ENCODE data around the gene PDSS2. TPM values are rescaled to one million over a fixed set of nuclear protein-coding genes. Genes with fewer than 3 reads are reported as not detected.

PDSS2 gene
- polyA plus RNA-seq, 3 donors, result 10.1 to 13.9 (median 13.3) TPM

- H3K9me3 Mint-ChIP-seq, result no peaks in the 10 kb centered on the region
- H3K9ac ChIP-seq (ENCODE audit: insufficient read depth, low read length, poor library complexity, severe bottlenecking), result no peak overlapping the region
- H3K9me3 ChIP-seq (replicated peaks in 1 of 2; ENCODE audit: control insufficient read depth in 1 of 2, insufficient read depth in 1 of 2, low read length in 2 of 2), result no peaks in the 10 kb centered on the region
- no peak overlapping the region for H3K4me2 ChIP-seq (replicated peaks; ENCODE audit: extremely low read depth, low read length, poor library complexity, severe bottlenecking)
- no peak overlapping the region for H2AFZ ChIP-seq (ENCODE audit: insufficient read depth, low read depth, low read length, poor library complexity, severe bottlenecking)
- 92% methylated on average over 2 of the region's 4 CpGs for WGBS (ENCODE audit: insufficient coverage)
- DNase-seq, result no peak
- H3K4me1 Mint-ChIP-seq, result peaks cover 2% of the 10 kb centered on the region
- peaks cover 2% of the 10 kb centered on the region for H3K79me2 ChIP-seq (ENCODE audit: insufficient read depth, low read length)
- H3K27ac ChIP-seq (ENCODE audit: low read depth in 1 of 2, low read length in 2 of 2), result no peak overlapping the region
- peaks cover 3 to 4% of the 10 kb centered on the region in 2 donors for H3K36me3 Mint-ChIP-seq
- no peak overlapping the region for H3K27ac Mint-ChIP-seq
- H3K4me3 Mint-ChIP-seq, result no peak overlapping the region
- H4K20me1 ChIP-seq (ENCODE audit: insufficient read depth, low read length), result no peaks in the 10 kb centered on the region
- no peaks in the 10 kb centered on the region for H3K36me3 ChIP-seq (replicated peaks in 1 of 2; ENCODE audit: control insufficient read depth in 1 of 2, insufficient read depth in 2 of 2, low read length in 2 of 2)
- no peak for TF ChIP-seq CTCF (IDR thresholded peaks at IDR 0.05)
- no peak overlapping the region for H3K4me3 ChIP-seq (replicated peaks in 1 of 3; ENCODE audit: low read depth in 2 of 3, low read length in 3 of 3)
- H3K4me1 ChIP-seq (ENCODE audit: control insufficient read depth in 1 of 2, insufficient read depth in 2 of 2, low read length in 2 of 2), result no peaks in the 10 kb centered on the region
- H3K27me3 Mint-ChIP-seq (ENCODE audit: low read depth in 3 of 3), result peaks cover 0 to 5% (median 0%) of the 10 kb centered on the region in 3 donors
- H3K27me3 ChIP-seq (ENCODE audit: control insufficient read depth in 2 of 2, insufficient read depth in 2 of 2, low read length in 2 of 2), result no peaks in the 10 kb centered on the region
- intact Hi-C loops (cut with micrococcal nuclease), result no loop called here
Observed at GRCh38 chr6:107416145-107416544, 43.2 kb downstream of the PDSS2 start.

DNA sequence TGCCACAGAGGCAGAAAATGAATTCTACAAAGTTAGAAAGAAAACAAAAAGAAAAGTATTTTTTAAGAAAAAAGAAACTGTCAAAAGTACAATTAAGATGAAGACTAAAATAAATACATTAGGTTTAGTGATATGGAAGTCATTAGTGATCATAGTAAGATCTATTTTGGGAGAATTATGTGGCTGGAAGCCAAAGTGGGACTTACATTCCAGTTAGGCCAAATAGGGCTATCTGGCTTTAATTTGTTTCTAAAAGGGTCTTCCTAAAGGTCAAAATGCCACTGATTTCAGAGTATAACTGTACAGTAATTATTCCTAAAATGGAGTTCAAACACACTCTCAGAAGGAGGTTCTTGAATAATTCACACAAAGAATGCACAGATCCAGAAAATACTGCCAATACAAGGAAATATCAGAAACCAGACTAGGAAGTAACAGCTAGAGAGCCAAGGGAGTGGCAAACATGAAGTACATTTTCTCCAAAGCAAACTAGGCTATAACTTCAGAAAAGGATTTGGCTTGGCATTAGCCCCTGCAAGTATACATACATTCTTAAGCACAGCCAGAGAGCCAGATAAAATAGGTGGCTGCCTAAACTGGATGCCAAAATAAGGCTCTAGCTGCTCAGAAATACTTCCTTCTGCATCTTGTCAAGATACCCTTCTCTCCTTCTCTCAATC, 45.3 kb downstream of the PDSS2 start:
- Histone ChIP-seq H3K4me3 (replicated peaks in 1 of 3; ENCODE audit: low read depth in 2 of 3, low read length in 3 of 3) (no peak overlapping the region), H3K9ac (ENCODE audit: insufficient read depth, low read length, poor library complexity, severe bottlenecking) (no peak overlapping the region), H3K79me2 (ENCODE audit: insufficient read depth, low read length) (no peaks in the 10 kb centered on the region), H3K27me3 (ENCODE audit: control insufficient read depth in 2 of 2, insufficient read depth in 2 of 2, low read length in 2 of 2) (no peaks in the 10 kb centered on the region), H3K4me2 (replicated peaks; ENCODE audit: extremely low read depth, low read length, poor library complexity, severe bottlenecking) (no peak overlapping the region), H4K20me1 (ENCODE audit: insufficient read depth, low read length) (no peaks in the 10 kb centered on the region), H3K36me3 (replicated peaks in 1 of 2; ENCODE audit: control insufficient read depth in 1 of 2, insufficient read depth in 2 of 2, low read length in 2 of 2) (no peaks in the 10 kb centered on the region), H3K9me3 (replicated peaks in 1 of 2; ENCODE audit: control insufficient read depth in 1 of 2, insufficient read depth in 1 of 2, low read length in 2 of 2) (no peaks in the 10 kb centered on the region), H3K27ac (ENCODE audit: low read depth in 1 of 2, low read length in 2 of 2) (no peak overlapping the region), H3K4me1 (ENCODE audit: control insufficient read depth in 1 of 2, insufficient read depth in 2 of 2, low read length in 2 of 2) (no peaks in the 10 kb centered on the region), H2AFZ (ENCODE audit: insufficient read depth, low read depth, low read length, poor library complexity, severe bottlenecking) (no peak overlapping the region)
- Mint-ChIP-seq H3K9me3 (no peaks in the 10 kb centered on the region), H3K4me1 (peaks cover 2% of the 10 kb centered on the region), H3K27me3 (ENCODE audit: low read depth in 3 of 3) (peaks cover 0 to 1% (median 0%) of the 10 kb centered on the region in 3 donors), H3K36me3 (peaks cover 3 to 4% of the 10 kb centered on the region in 2 donors), H3K4me3 (no peak overlapping the region), H3K27ac (no peak overlapping the region)
- intact Hi-C loops (cut with micrococcal nuclease), result no loop called here
- no peak for TF ChIP-seq CTCF (IDR thresholded peaks at IDR 0.05)
- DNase-seq, result no peak
